HEK293 (cell line): Measurements from ENCODE around the gene COX7B2.

Experiments used
- CTCF ChIA-PET: fragments of 350-600 bp; formaldehyde crosslinking; extraction: SDS; loops from one replicate; lab custom pipeline; 2021; ENCODE audit warnings: antibody characterized with exemption; lab: Yijun Ruan, JAX
- POLR2A ChIA-PET: fragments of 300-600 bp; formaldehyde crosslinking; extraction: SDS; loops from one replicate; lab custom pipeline; 2020; ENCODE audit warnings: antibody characterized with exemption, inconsistent platforms; lab: Yijun Ruan, JAX
- H3K27ac ChIP-seq: fragments of 200-500 bp; sonication (Bioruptor generic); 2 replicates; pipeline ENCODE4 v1.5.1; 2014; ENCODE audit warnings: low read depth, low read length, control low read depth, inconsistent platforms; ENCODE audit errors: extremely low read depth
- H3K36me3 ChIP-seq, 2 experiments: fragments of 200-500 bp in 1 of 2; sonication (Bioruptor generic) in 1 of 2; 1 replicate in 1 of 2; 2 replicates in 1 of 2; pipeline ENCODE4 v1.5.1; 2014 to 2017; ENCODE audit warnings: inconsistent platforms in 2 of 2, low read length in 2 of 2; ENCODE audit not compliant: control insufficient read depth in 2 of 2, insufficient read depth in 1 of 2
- H3K4me1 ChIP-seq: fragments of 200-500 bp; sonication (Bioruptor generic); 2 replicates; pipeline ENCODE4 v1.5.1; 2014; ENCODE audit warnings: mild to moderate bottlenecking, low read length, inconsistent platforms; ENCODE audit not compliant: control insufficient read depth, insufficient read depth
- H3K4me3 ChIP-seq: 2 replicates; pipeline ENCODE4 v1.5.1; 2011; ENCODE audit warnings: low read depth, mild to moderate bottlenecking, control low read depth, low read length, moderate library complexity
- H3K9me3 ChIP-seq: fragments of 200-500 bp; sonication (Bioruptor generic); 2 replicates; pipeline ENCODE4 v1.5.1; 2014; ENCODE audit warnings: low read depth, low read length, inconsistent platforms; ENCODE audit not compliant: control insufficient read depth, insufficient read depth
- CTCF ChIP-seq: fragments of 450-650 bp; formaldehyde crosslinking; IDR thresholded peaks from 2 replicates; pipeline ENCODE4 v1.5.1; 2016; ENCODE audit warnings: missing biosample characterization, missing genetic modification characterization
- GLIS2 ChIP-seq: fragments of 450-650 bp; formaldehyde crosslinking; IDR thresholded peaks from 2 replicates; pipeline ENCODE4 v1.5.1; 2016; ENCODE audit warnings: missing biosample characterization, missing genetic modification characterization
- HOXD13 ChIP-seq: sonication (generic); formaldehyde crosslinking; IDR thresholded peaks from 2 replicates; pipeline ENCODE4 v1.8.0; 2022; ENCODE audit warnings: missing genetic modification reagents, borderline replicate concordance
- INSM2 ChIP-seq: fragments of 450-650 bp; formaldehyde crosslinking; IDR thresholded peaks from 2 replicates; pipeline ENCODE4 v1.5.1; 2016; ENCODE audit warnings: missing biosample characterization, missing genetic modification characterization
- SCRT1 ChIP-seq: fragments of 450-650 bp; formaldehyde crosslinking; IDR thresholded peaks from 2 replicates; pipeline ENCODE4 v1.5.1; 2016; ENCODE audit warnings: missing biosample characterization, missing genetic modification characterization, borderline replicate concordance
- TCF7L2 ChIP-seq: IDR thresholded peaks from 2 replicates; pipeline ENCODE4 v1.6.1; 2011; ENCODE audit warnings: low read depth, mild to moderate bottlenecking, inconsistent platforms, low read length, moderate library complexity, borderline replicate concordance
- ZBTB49 ChIP-seq: fragments of 450-650 bp; formaldehyde crosslinking; IDR thresholded peaks from 2 replicates; pipeline ENCODE4 v1.5.1; 2016; ENCODE audit warnings: missing biosample characterization, missing genetic modification characterization, low read depth
- ZBTB6 ChIP-seq: fragments of 450-650 bp; formaldehyde crosslinking; IDR thresholded peaks from 2 replicates; pipeline ENCODE4 v1.5.1; 2017; ENCODE audit warnings: missing biosample characterization, missing genetic modification characterization
- ZNF121 ChIP-seq: fragments of 450-650 bp; formaldehyde crosslinking; IDR thresholded peaks from 2 replicates; pipeline ENCODE4 v1.5.1; 2016; ENCODE audit warnings: missing biosample characterization, missing genetic modification characterization
- ZNF48 ChIP-seq: fragments of 450-650 bp; formaldehyde crosslinking; IDR thresholded peaks from 2 replicates; pipeline ENCODE4 v1.5.1; 2016; ENCODE audit warnings: missing biosample characterization, missing genetic modification characterization
- ZNF518A ChIP-seq: fragments of 450-650 bp; formaldehyde crosslinking; conservative IDR thresholded peaks from 2 replicates; pipeline ENCODE4 v1.5.1; 2016; ENCODE audit warnings: low read depth, missing biosample characterization, missing genetic modification characterization
- ZNF521 ChIP-seq: fragments of 450-650 bp; formaldehyde crosslinking; IDR thresholded peaks from 2 replicates; pipeline ENCODE4 v1.5.1; 2017; ENCODE audit warnings: missing biosample characterization, mild to moderate bottlenecking, missing genetic modification characterization
- ZNF544 ChIP-seq: fragments of 450-650 bp; formaldehyde crosslinking; IDR thresholded peaks from 2 replicates; pipeline ENCODE4 v1.5.0; 2017; ENCODE audit warnings: missing biosample characterization, missing genetic modification characterization
- ZNF561 ChIP-seq: fragments of 450-650 bp; IDR thresholded peaks from 2 replicates; pipeline ENCODE4 v1.5.1; 2018; ENCODE audit warnings: missing biosample characterization, missing genetic modification characterization, borderline replicate concordance
- ZNF600 ChIP-seq: fragments of 450-650 bp; formaldehyde crosslinking; IDR thresholded peaks from 2 replicates; pipeline ENCODE4 v1.5.1; 2016; ENCODE audit warnings: missing biosample characterization, missing genetic modification characterization
- ZNF624 ChIP-seq: fragments of 450-650 bp; formaldehyde crosslinking; IDR thresholded peaks from 2 replicates; pipeline ENCODE4 v1.5.1; 2017; ENCODE audit warnings: missing biosample characterization, missing genetic modification characterization
- ZNF660 ChIP-seq: fragments of 450-650 bp; IDR thresholded peaks from 2 replicates; pipeline ENCODE4 v1.5.1; 2018; ENCODE audit warnings: missing biosample characterization, mild to moderate bottlenecking, missing genetic modification characterization
- ZNF664 ChIP-seq: fragments of 450-650 bp; formaldehyde crosslinking; IDR thresholded peaks from 2 replicates; pipeline ENCODE4 v1.5.1; 2016; ENCODE audit warnings: missing biosample characterization, missing genetic modification characterization
- ZNF670 ChIP-seq: fragments of 450-650 bp; formaldehyde crosslinking; IDR thresholded peaks from 2 replicates; pipeline ENCODE4 v1.5.1; 2016; ENCODE audit warnings: missing biosample characterization, missing genetic modification characterization, low read depth
- ZSCAN23 ChIP-seq: fragments of 450-650 bp; formaldehyde crosslinking; IDR thresholded peaks from 2 replicates; pipeline ENCODE4 v1.5.1; 2016; ENCODE audit warnings: missing biosample characterization, missing genetic modification characterization

The COX7B2 gene

GRCh38 chr4:46781434-46782092, 127.5 kb downstream of the COX7B2 start:
- Histone ChIP-seq H3K36me3 (no peaks in the 10 kb centered on the region), H3K4me3 (no peak overlapping the region), H3K27ac (no peak overlapping the region), H3K4me1 (no peaks in the 10 kb centered on the region), H3K9me3 (no peaks in the 10 kb centered on the region)
- POLR2A ChIA-PET, result no interaction called here
- no peak for TF ChIP-seq ZBTB6 (tag by site-specific recombination)
- CTCF ChIA-PET, result no interaction called here

GRCh38 chr4:46765465-46765864, 143.6 kb downstream of the COX7B2 start:
- H3K4me1 ChIP-seq, result no peaks in the 10 kb centered on the region
- H3K9me3 ChIP-seq, result no peaks in the 10 kb centered on the region
- POLR2A ChIA-PET, result no interaction called here
- no peak overlapping the region for H3K4me3 ChIP-seq
- TF ChIP-seq ZBTB49 (no peak), ZNF544 (tag by site-specific recombination) (no peak), CTCF (no peak), ZNF121 (tag by site-specific recombination) (no peak), GLIS2 (tag by site-specific recombination) (no peak), ZNF670 (no peak), ZNF48 (tag by site-specific recombination) (no peak), TCF7L2 (no peak), ZNF660 (tag by site-specific recombination) (no peak), ZNF664 (tag by site-specific recombination) (no peak), ZNF518A (no peak), HOXD13 (CRISPR knock-in tag) (no peak), ZNF521 (no peak), INSM2 (tag by site-specific recombination) (no peak), ZSCAN23 (tag by site-specific recombination) (no peak), SCRT1 (tag by site-specific recombination) (no peak), ZNF561 (tag by site-specific recombination) (no peak), ZNF624 (no peak), ZNF600 (tag by site-specific recombination) (no peak)
- no peak overlapping the region for H3K27ac ChIP-seq
- no peaks in the 10 kb centered on the region for H3K36me3 ChIP-seq
- CTCF ChIA-PET, result no interaction called here
